Neural crest cell (in vitro differentiated cells): ENCODE measurements around the gene RSPH4A. TPM values are rescaled to one million over a fixed set of nuclear protein-coding genes. Genes with fewer than 3 reads are reported as not detected.

Experiments used
- DNase-seq: peaks from one replicate; pipeline ENCODE4 v3.0.0; 2021; ENCODE audit warnings: low read depth, mixed read lengths, low spot score
- H3K27ac Mint-ChIP-seq: one replicate; pipeline ENCODE4 v1.8.0; 2021; ENCODE audit warnings: mild to moderate bottlenecking, mixed read lengths; ENCODE audit not compliant: unreplicated experiment
- H3K27me3 Mint-ChIP-seq: 2 replicates; pipeline ENCODE4 v1.8.0; 2021; ENCODE audit warnings: low read depth, mild to moderate bottlenecking, mixed read lengths
- H3K36me3 Mint-ChIP-seq: 2 replicates; pipeline ENCODE4 v1.8.0; 2021; ENCODE audit warnings: low read depth, mild to moderate bottlenecking, mixed read lengths
- H3K4me1 Mint-ChIP-seq: 2 replicates; pipeline ENCODE4 v1.8.0; 2021; ENCODE audit warnings: mixed read lengths
- H3K4me3 Mint-ChIP-seq: one replicate; pipeline ENCODE4 v1.8.0; 2021; ENCODE audit warnings: mild to moderate bottlenecking, mixed read lengths
- H3K9me3 Mint-ChIP-seq: 2 replicates; pipeline ENCODE4 v1.8.0; 2021; ENCODE audit warnings: mixed read lengths
- CTCF ChIP-seq: fragments of 200-600 bp; sonication (generic); conservative IDR thresholded peaks from 2 replicates; pipeline ENCODE4 v1.5.0; 2021; ENCODE audit warnings: antibody characterized with exemption, mild to moderate bottlenecking
- total RNA-seq: library from RNA; stranded (reverse); gene quantifications from 2 replicates; pipeline ENCODE4 v1.2.1, GENCODE V29; 2021

The RSPH4A gene
- total RNA-seq, 1 donor from 2014 or later = 2.4 TPM

- Mint-ChIP-seq H3K36me3 (no peaks in the 10 kb centered on the region), H3K4me1 (peaks cover 34% of the 10 kb centered on the region), H3K27me3 (peaks cover 7% of the 10 kb centered on the region), H3K9me3 (no peaks in the 10 kb centered on the region), H3K4me3 (peak overlapping the region; percentile 100), H3K27ac (peak overlapping the region; percentile 96)
- no peak for DNase-seq
- no peak for TF ChIP-seq CTCF
These were observed 44.1 kb upstream of the RSPH4A start for GRCh38 chr6:116572162-116572561.

GRCh38 chr6:116575227-116575626 lies 41.1 kb upstream of the RSPH4A start:
- Mint-ChIP-seq H3K27me3 (no peaks in the 10 kb centered on the region), H3K36me3 (no peaks in the 10 kb centered on the region)

DNA sequence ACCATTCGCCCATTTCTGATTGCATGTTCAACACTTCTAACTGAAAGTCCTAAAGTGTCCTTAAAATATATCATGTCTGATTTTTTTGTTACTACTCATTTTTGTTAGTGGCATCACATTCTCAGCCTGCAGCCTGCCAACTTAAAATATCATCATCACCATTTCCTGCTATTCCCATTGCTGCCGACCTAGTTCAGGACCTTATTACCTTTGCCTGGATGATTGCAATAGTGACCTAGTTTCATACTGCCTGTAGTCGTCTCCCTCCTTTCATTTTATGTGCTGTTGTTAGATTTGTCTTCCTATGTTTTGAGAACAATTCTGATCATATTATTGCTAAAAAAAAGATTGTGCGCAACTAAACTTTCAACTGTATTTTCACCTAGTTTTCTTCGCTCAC lies 38.8 kb upstream of the RSPH4A start:
- no peak for DNase-seq
- Mint-ChIP-seq H3K36me3 (peaks cover 4% of the 10 kb centered on the region), H3K4me1 (peaks cover 16% of the 10 kb centered on the region), H3K27ac (no peak overlapping the region), H3K4me3 (no peak overlapping the region), H3K27me3 (no peaks in the 10 kb centered on the region), H3K9me3 (no peaks in the 10 kb centered on the region)
- no peak for TF ChIP-seq CTCF

More at GRCh38 chr6:116575227-116575626, 41.1 kb upstream of the RSPH4A start:
- Mint-ChIP-seq H3K4me3 (no peak overlapping the region), H3K9me3 (no peaks in the 10 kb centered on the region), H3K27ac (no peak overlapping the region), H3K4me1 (peaks cover 30% of the 10 kb centered on the region)
- DNase-seq = no peak
- no peak for TF ChIP-seq CTCF

GRCh38 chr6:116578335-116578734 lies 37.9 kb upstream of the RSPH4A start:
- no peak for DNase-seq
- no peaks in the 10 kb centered on the region for H3K9me3 Mint-ChIP-seq
- peaks cover 9% of the 10 kb centered on the region for H3K4me1 Mint-ChIP-seq
- no peak for TF ChIP-seq CTCF
- no peaks in the 10 kb centered on the region for H3K27me3 Mint-ChIP-seq
- no peak overlapping the region for H3K4me3 Mint-ChIP-seq
- H3K36me3 Mint-ChIP-seq = peaks cover 6% of the 10 kb centered on the region
- H3K27ac Mint-ChIP-seq = no peak overlapping the region

DNA sequence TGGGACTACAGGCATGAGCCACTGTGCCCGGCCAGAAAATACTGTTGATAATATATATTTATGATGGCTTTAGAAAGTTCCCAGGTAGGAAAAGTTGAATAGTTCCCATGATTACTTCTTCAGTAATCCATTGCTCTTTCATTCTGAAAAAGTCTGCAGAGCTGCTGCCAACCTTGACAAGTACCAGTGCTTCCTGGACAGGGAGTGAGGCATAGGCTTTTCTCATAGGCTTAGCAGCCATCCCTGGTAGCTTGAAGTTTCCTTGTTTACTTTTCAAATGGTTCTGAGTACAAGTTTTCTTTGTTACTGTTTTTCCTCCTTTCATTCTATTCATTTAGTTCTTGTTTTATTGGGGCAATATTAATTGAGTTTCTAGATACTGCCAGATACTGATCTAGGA lies 37.1 kb upstream of the RSPH4A start:
- no peak for TF ChIP-seq CTCF
- Mint-ChIP-seq H3K4me3 (no peak overlapping the region), H3K36me3 (peaks cover 6% of the 10 kb centered on the region), H3K27ac (no peak overlapping the region), H3K27me3 (no peaks in the 10 kb centered on the region), H3K4me1 (peaks cover 1% of the 10 kb centered on the region), H3K9me3 (no peaks in the 10 kb centered on the region)
- DNase-seq = no peak

GRCh38 chr6:116580198-116580597 lies 36.1 kb upstream of the RSPH4A start:
- H3K4me3 Mint-ChIP-seq = no peak overlapping the region
- H3K9me3 Mint-ChIP-seq = no peaks in the 10 kb centered on the region
- no peak for TF ChIP-seq CTCF
- H3K4me1 Mint-ChIP-seq = no peaks in the 10 kb centered on the region
- H3K36me3 Mint-ChIP-seq = peaks cover 9% of the 10 kb centered on the region
- DNase-seq = no peak
- H3K27ac Mint-ChIP-seq = no peak overlapping the region
- no peaks in the 10 kb centered on the region for H3K27me3 Mint-ChIP-seq
